Breast epithelium (tissue), 4 donors: ENCODE data around the gene THSD4. TPM values are rescaled to one million over a fixed set of nuclear protein-coding genes. Genes with fewer than 3 reads are reported as not detected.

Experiments used
- DNase-seq, 2 donors: peaks; one replicate each; pipeline ENCODE4 v3.0.0-alpha.2; 2019; ENCODE audit warnings: low spot score in 2 of 2
- H3K27ac ChIP-seq, 2 donors: fragments of 200-600 bp; sonication (generic) in 1 of 2; one replicate each; pipeline ENCODE4 v1.5.1; 2016 to 2019; ENCODE audit warnings: mild to moderate bottlenecking in 1 of 2
- H3K27me3 ChIP-seq, 2 donors: fragments of 200-600 bp; sonication (generic) in 1 of 2; one replicate each; pipeline versions ENCODE4 v1.5.1 to v1.6.0; 2017 to 2019; ENCODE audit warnings: control low read depth in 1 of 2, mild to moderate bottlenecking in 1 of 2
- H3K36me3 ChIP-seq: fragments of 200-600 bp; one replicate; pipeline ENCODE4 v1.5.1; 2019
- H3K4me1 ChIP-seq, 2 donors: fragments of 200-600 bp; sonication (generic); one replicate each; pipeline ENCODE4 v1.5.1; 2016 to 2019; ENCODE audit warnings: control low read depth in 1 of 2
- H3K4me3 ChIP-seq, 3 donors: fragments of 200-600 bp; sonication (generic); 1 replicate in 2 of 3; 2 replicates in 1 of 3; pipeline ENCODE4 v1.5.1; 2016 to 2019; ENCODE audit warnings: mild to moderate bottlenecking in 3 of 3, moderate library complexity in 2 of 3
- H3K9me3 ChIP-seq, 2 donors: fragments of 200-600 bp; sonication (generic) in 1 of 2; one replicate each; pipeline ENCODE4 v1.5.1; 2016 to 2019; ENCODE audit warnings: control low read depth in 1 of 2
- POLR2A ChIP-seq: fragments of 450-650 bp; IDR thresholded peaks from one replicate; pipeline ENCODE4 v1.6.1; 2016; ENCODE audit warnings: antibody characterized with exemption, mild to moderate bottlenecking, moderate library complexity
- POLR2AphosphoS5 ChIP-seq, 3 donors: sonication (generic); formaldehyde crosslinking; IDR thresholded peaks; one replicate each; pipeline ENCODE4 v1.6.1; 2017; ENCODE audit warnings: antibody characterized with exemption in 3 of 3
- intact Hi-C: fragments of 100-400 bp; cut with DNase I; formaldehyde crosslinking; loops from one replicate; pipeline ENCODE4 v1.15.1; 2023; ENCODE audit warnings: low total_unique reads
- total RNA-seq, 3 donors: library from RNA; depleted of rRNA; stranded (reverse); fragments of >200 nt; gene quantifications; one replicate each; pipeline ENCODE4 v1.1.0, GENCODE V29; 2016
- TF ChIP-seq, protein P1 (sequence below), 3 donors: fragments of 450-650 bp; IDR thresholded peaks; one replicate each; pipeline ENCODE4 v1.5.1; 2016 to 2017; ENCODE audit warnings: antibody characterized with exemption in 3 of 3, mild to moderate bottlenecking in 3 of 3, moderate library complexity in 3 of 3

The THSD4 gene
- total RNA-seq, 3 donors from 2014 or later = 0.64 to 58.7 (median 41.3) TPM

DNA sequence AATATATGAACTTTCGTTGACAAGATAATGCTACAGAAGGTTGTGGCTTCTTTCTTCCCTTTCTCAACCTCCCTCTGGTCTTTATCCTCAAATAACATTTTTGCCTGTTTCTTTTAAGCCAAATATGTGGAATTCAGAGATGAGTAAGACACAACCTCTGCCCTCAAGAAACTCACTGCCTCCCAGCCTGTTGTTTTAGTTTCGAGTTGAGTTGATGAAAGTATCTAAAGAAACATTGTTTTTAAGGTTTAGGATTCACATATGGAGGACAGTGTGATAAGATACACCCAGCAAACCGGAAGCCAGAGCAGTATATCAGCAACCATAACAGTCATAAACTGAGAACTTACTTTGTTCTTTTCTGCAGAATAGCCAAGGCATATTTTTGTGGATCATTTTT is 218.6 kb downstream of the THSD4 start:
- intact Hi-C loops = no loop called here
- Histone ChIP-seq H3K27ac (peak overlapping the region in 1 of 2 donors; percentile 40), H3K27me3 (no peaks in the 10 kb centered on the region), H3K36me3 (no peaks in the 10 kb centered on the region), H3K9me3 (no peaks in the 10 kb centered on the region), H3K4me3 (no peak overlapping the region), H3K4me1 (peaks cover 0 to 6% of the 10 kb centered on the region in 2 donors)
- DNase-seq = no peak
- TF ChIP-seq, protein P1, sequence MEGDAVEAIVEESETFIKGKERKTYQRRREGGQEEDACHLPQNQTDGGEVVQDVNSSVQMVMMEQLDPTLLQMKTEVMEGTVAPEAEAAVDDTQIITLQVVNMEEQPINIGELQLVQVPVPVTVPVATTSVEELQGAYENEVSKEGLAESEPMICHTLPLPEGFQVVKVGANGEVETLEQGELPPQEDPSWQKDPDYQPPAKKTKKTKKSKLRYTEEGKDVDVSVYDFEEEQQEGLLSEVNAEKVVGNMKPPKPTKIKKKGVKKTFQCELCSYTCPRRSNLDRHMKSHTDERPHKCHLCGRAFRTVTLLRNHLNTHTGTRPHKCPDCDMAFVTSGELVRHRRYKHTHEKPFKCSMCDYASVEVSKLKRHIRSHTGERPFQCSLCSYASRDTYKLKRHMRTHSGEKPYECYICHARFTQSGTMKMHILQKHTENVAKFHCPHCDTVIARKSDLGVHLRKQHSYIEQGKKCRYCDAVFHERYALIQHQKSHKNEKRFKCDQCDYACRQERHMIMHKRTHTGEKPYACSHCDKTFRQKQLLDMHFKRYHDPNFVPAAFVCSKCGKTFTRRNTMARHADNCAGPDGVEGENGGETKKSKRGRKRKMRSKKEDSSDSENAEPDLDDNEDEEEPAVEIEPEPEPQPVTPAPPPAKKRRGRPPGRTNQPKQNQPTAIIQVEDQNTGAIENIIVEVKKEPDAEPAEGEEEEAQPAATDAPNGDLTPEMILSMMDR (IDR thresholded peaks at IDR 0.05) = no peak
- TF ChIP-seq POLR2AphosphoS5 (IDR thresholded peaks at IDR 0.05) = no peak
- TF ChIP-seq POLR2A = no peak

DNA sequence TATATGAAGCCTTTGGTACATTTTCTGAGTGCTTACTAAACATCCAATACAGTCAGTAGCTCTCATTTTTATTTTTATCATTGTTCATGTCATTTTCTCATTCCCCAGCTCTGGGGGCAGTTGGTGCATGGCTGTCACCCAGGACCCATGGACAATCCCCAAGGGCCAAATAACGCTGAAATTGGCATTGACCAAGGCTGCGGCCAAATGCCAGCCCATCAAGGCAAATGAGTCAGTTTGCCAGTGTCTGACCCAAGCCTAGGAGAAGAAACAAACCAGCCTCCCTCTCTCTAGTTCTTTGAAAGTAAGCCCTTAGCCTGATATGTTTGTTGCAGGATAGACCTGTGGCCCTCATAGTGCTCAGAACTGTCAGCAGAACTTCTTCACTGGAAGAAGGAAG is 219.2 kb downstream of the THSD4 start:
- no peaks in the 10 kb centered on the region for H3K36me3 ChIP-seq
- H3K27ac ChIP-seq = peak overlapping the region in 1 of 2 donors; percentile 40
- peaks cover 0 to 6% of the 10 kb centered on the region in 2 donors for H3K4me1 ChIP-seq
- H3K4me3 ChIP-seq = no peak overlapping the region
- H3K27me3 ChIP-seq = no peaks in the 10 kb centered on the region
- no peak for TF ChIP-seq POLR2AphosphoS5 (IDR thresholded peaks at IDR 0.05)
- TF ChIP-seq, protein P1 (IDR thresholded peaks at IDR 0.05) = no peak
- no peak for TF ChIP-seq POLR2A
- DNase-seq = no peak
- intact Hi-C loops = no loop called here
- no peaks in the 10 kb centered on the region for H3K9me3 ChIP-seq

DNA sequence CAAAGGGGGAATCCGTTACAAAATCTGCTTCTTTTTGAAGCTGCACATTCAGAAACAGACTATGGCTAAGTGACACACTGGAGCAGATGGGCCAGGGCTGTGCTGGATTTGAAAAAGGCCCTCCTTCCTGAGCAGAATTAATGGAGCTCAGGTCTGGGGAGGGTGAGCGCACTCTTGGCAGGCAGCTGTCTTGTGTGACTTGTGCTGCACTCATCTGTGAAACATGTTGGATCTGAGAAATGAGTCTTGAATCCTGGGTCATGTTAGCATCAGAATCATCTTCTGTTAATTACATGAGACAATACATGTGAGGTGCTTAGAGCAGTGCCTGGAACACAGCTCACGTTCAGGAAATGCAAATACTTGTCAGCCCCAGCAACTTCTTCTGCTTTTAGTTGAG is 219.6 kb downstream of the THSD4 start:
- peaks cover 0 to 6% of the 10 kb centered on the region in 2 donors for H3K4me1 ChIP-seq
- peak overlapping the region in 1 of 2 donors; percentile 40 for H3K27ac ChIP-seq
- no peaks in the 10 kb centered on the region for H3K36me3 ChIP-seq
- intact Hi-C loops = no loop called here
- no peaks in the 10 kb centered on the region for H3K27me3 ChIP-seq
- no peak overlapping the region for H3K4me3 ChIP-seq
- no peak for TF ChIP-seq POLR2AphosphoS5 (IDR thresholded peaks at IDR 0.05)
- TF ChIP-seq POLR2A = no peak
- TF ChIP-seq, protein P1 (IDR thresholded peaks at IDR 0.05) = no peak
- no peaks in the 10 kb centered on the region for H3K9me3 ChIP-seq
- no peak for DNase-seq

DNA sequence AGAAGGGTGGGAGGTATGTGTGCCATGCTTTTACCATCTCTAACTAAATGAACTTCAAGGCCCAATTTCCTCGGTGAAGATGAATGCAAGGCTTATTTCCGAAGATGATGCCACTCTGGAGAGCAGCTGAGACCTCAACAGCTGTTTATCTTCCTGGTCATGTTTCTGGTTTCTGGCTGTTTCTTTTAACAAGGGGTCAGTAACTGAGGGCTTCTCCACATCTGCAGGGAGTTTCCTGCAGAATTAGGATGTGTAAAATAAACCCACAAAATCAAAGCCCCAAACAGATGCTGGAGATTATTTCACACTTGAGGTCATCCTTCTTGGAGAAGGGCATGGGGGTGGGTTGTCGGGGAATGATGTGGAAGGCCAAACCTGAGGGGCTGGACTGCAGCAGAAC is 220.3 kb downstream of the THSD4 start:
- DNase-seq = no peak
- TF ChIP-seq, protein P1 (IDR thresholded peaks at IDR 0.05) = no peak
- TF ChIP-seq POLR2A (no peak), POLR2AphosphoS5 (IDR thresholded peaks at IDR 0.05) (no peak)
- H3K4me1 ChIP-seq = peaks cover 0 to 6% of the 10 kb centered on the region in 2 donors
- H3K4me3 ChIP-seq = no peak overlapping the region
- H3K36me3 ChIP-seq = no peaks in the 10 kb centered on the region
- intact Hi-C loops = no loop called here
- no peaks in the 10 kb centered on the region for H3K9me3 ChIP-seq
- peak overlapping the region in 1 of 2 donors; percentile 34 for H3K27ac ChIP-seq
- H3K27me3 ChIP-seq = no peaks in the 10 kb centered on the region

DNA sequence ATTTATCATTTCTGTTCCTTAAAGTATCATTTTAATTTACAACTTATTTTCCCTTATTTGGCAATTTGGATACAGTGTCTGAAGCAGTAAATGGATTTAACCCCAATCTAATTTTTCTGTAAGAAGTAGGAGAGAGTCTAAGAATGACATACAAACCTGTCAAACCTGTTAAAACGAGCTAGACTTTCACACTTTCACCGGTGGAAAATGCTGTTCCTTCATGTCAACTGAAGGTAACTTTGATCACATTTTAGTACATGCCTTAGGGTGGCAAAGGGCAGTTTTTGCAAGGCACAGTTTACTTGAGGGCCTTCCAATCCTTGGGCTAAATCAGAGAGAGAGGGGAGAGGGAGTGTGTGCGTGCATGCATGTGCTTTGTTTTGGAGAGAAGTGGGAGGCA is 221.4 kb downstream of the THSD4 start:
- Histone ChIP-seq H3K4me1 (peaks cover 0 to 6% of the 10 kb centered on the region in 2 donors), H3K27ac (peak overlapping the region; percentile 25 to 68), H3K36me3 (no peaks in the 10 kb centered on the region), H3K27me3 (no peaks in the 10 kb centered on the region), H3K4me3 (no peak overlapping the region), H3K9me3 (no peaks in the 10 kb centered on the region)
- intact Hi-C loops = no loop called here
- no peak for DNase-seq
- TF ChIP-seq POLR2A = no peak
- TF ChIP-seq, protein P1 (IDR thresholded peaks at IDR 0.05) = no peak
- TF ChIP-seq POLR2AphosphoS5 (IDR thresholded peaks at IDR 0.05) = no peak
